HEK293 (cell line): Measurements from ENCODE around the gene GATA1.

Experiments
- CTCF ChIA-PET: fragments of 350-600 bp; formaldehyde crosslinking; extraction: SDS; loops from one replicate; lab custom pipeline; 2021; ENCODE audit warnings: antibody characterized with exemption; lab: Yijun Ruan, JAX
- POLR2A ChIA-PET: fragments of 300-600 bp; formaldehyde crosslinking; extraction: SDS; loops from one replicate; lab custom pipeline; 2020; ENCODE audit warnings: antibody characterized with exemption, inconsistent platforms; lab: Yijun Ruan, JAX
- H3K27ac ChIP-seq: fragments of 200-500 bp; sonication (Bioruptor generic); 2 replicates; pipeline ENCODE4 v1.5.1; 2014; ENCODE audit warnings: low read depth, low read length, control low read depth, inconsistent platforms; ENCODE audit errors: extremely low read depth
- H3K36me3 ChIP-seq, 2 experiments: fragments of 200-500 bp in 1 of 2; sonication (Bioruptor generic) in 1 of 2; 1 replicate in 1 of 2; 2 replicates in 1 of 2; pipeline ENCODE4 v1.5.1; 2014 to 2017; ENCODE audit warnings: inconsistent platforms in 2 of 2, low read length in 2 of 2; ENCODE audit not compliant: control insufficient read depth in 2 of 2, insufficient read depth in 1 of 2
- H3K4me1 ChIP-seq: fragments of 200-500 bp; sonication (Bioruptor generic); 2 replicates; pipeline ENCODE4 v1.5.1; 2014; ENCODE audit warnings: mild to moderate bottlenecking, low read length, inconsistent platforms; ENCODE audit not compliant: control insufficient read depth, insufficient read depth
- H3K4me3 ChIP-seq: 2 replicates; pipeline ENCODE4 v1.5.1; 2011; ENCODE audit warnings: low read depth, mild to moderate bottlenecking, control low read depth, low read length, moderate library complexity
- H3K9me3 ChIP-seq: fragments of 200-500 bp; sonication (Bioruptor generic); 2 replicates; pipeline ENCODE4 v1.5.1; 2014; ENCODE audit warnings: low read depth, low read length, inconsistent platforms; ENCODE audit not compliant: control insufficient read depth, insufficient read depth
- ATF2 ChIP-seq: fragments of 450-650 bp; formaldehyde crosslinking; IDR thresholded peaks from 2 replicates; pipeline ENCODE4 v1.5.1; 2016; ENCODE audit warnings: missing biosample characterization, missing genetic modification characterization, low read depth
- CTCF ChIP-seq: fragments of 450-650 bp; formaldehyde crosslinking; IDR thresholded peaks from 2 replicates; pipeline ENCODE4 v1.5.1; 2016; ENCODE audit warnings: missing biosample characterization, missing genetic modification characterization
- HOXA7 ChIP-seq: sonication (generic); formaldehyde crosslinking; IDR thresholded peaks from 2 replicates; pipeline ENCODE4 v1.8.1; 2022; ENCODE audit warnings: missing genetic modification reagents, borderline replicate concordance
- MZF1 ChIP-seq: fragments of 450-650 bp; formaldehyde crosslinking; IDR thresholded peaks from 2 replicates; pipeline ENCODE4 v1.5.1; 2017; ENCODE audit warnings: missing biosample characterization, missing genetic modification characterization, borderline replicate concordance
- PRDM10 ChIP-seq: fragments of 450-650 bp; formaldehyde crosslinking; IDR thresholded peaks from 2 replicates; pipeline ENCODE4 v1.5.1; 2016; ENCODE audit warnings: missing biosample characterization, missing genetic modification characterization
- SCRT1 ChIP-seq: fragments of 450-650 bp; formaldehyde crosslinking; IDR thresholded peaks from 2 replicates; pipeline ENCODE4 v1.5.1; 2016; ENCODE audit warnings: missing biosample characterization, missing genetic modification characterization, borderline replicate concordance
- SETDB1 ChIP-seq: IDR thresholded peaks from one replicate; pipeline ENCODE4 v1.6.1; 2017; ENCODE audit warnings: mild to moderate bottlenecking, low read length, moderate library complexity, mixed read lengths; ENCODE audit not compliant: insufficient read length
- SP2 ChIP-seq: fragments of 450-650 bp; formaldehyde crosslinking; IDR thresholded peaks from 2 replicates; pipeline ENCODE4 v1.5.1; 2016; ENCODE audit warnings: missing biosample characterization, missing genetic modification characterization
- ZBTB8A ChIP-seq: fragments of 450-650 bp; formaldehyde crosslinking; IDR thresholded peaks from 2 replicates; pipeline ENCODE4 v1.5.1; 2016; ENCODE audit warnings: missing biosample characterization, missing genetic modification characterization
- ZFHX2 ChIP-seq: fragments of 450-650 bp; formaldehyde crosslinking; conservative IDR thresholded peaks from 2 replicates; pipeline ENCODE4 v1.5.1; 2016; ENCODE audit warnings: missing biosample characterization, missing genetic modification characterization
- ZNF10 ChIP-seq: fragments of 450-650 bp; formaldehyde crosslinking; IDR thresholded peaks from 2 replicates; pipeline ENCODE4 v1.5.1; 2017; ENCODE audit warnings: missing biosample characterization, missing genetic modification characterization
- ZNF155 ChIP-seq: fragments of 450-650 bp; formaldehyde crosslinking; IDR thresholded peaks from 2 replicates; pipeline ENCODE4 v1.5.1; 2016; ENCODE audit warnings: missing biosample characterization, missing genetic modification characterization
- ZNF18 ChIP-seq: fragments of 450-650 bp; formaldehyde crosslinking; IDR thresholded peaks from 2 replicates; pipeline ENCODE4 v1.5.1; 2016; ENCODE audit warnings: missing biosample characterization, missing genetic modification characterization
- ZNF239 ChIP-seq: fragments of 450-650 bp; formaldehyde crosslinking; IDR thresholded peaks from 2 replicates; pipeline ENCODE4 v1.5.1; 2016; ENCODE audit warnings: missing biosample characterization, missing genetic modification characterization
- ZNF266 ChIP-seq: fragments of 450-650 bp; formaldehyde crosslinking; IDR thresholded peaks from 2 replicates; pipeline ENCODE4 v1.5.1; 2016; ENCODE audit warnings: missing biosample characterization, missing genetic modification characterization, low read depth
- ZNF302 ChIP-seq: fragments of 450-650 bp; formaldehyde crosslinking; IDR thresholded peaks from 2 replicates; pipeline ENCODE4 v1.5.1; 2016; ENCODE audit warnings: missing biosample characterization, missing genetic modification characterization, low read depth
- ZNF311 ChIP-seq: fragments of 450-650 bp; formaldehyde crosslinking; IDR thresholded peaks from 2 replicates; pipeline ENCODE4 v1.5.1; 2017; ENCODE audit warnings: missing biosample characterization, missing genetic modification characterization, borderline replicate concordance
- ZNF335 ChIP-seq: fragments of 450-650 bp; formaldehyde crosslinking; conservative IDR thresholded peaks from 2 replicates; pipeline ENCODE4 v1.5.1; 2016; ENCODE audit warnings: missing biosample characterization, missing genetic modification characterization
- ZNF449 ChIP-seq: fragments of 450-650 bp; formaldehyde crosslinking; IDR thresholded peaks from 2 replicates; pipeline ENCODE4 v1.5.1; 2017; ENCODE audit warnings: missing biosample characterization, mild to moderate bottlenecking, missing genetic modification characterization, moderate library complexity
- ZNF48 ChIP-seq: fragments of 450-650 bp; formaldehyde crosslinking; IDR thresholded peaks from 2 replicates; pipeline ENCODE4 v1.5.1; 2016; ENCODE audit warnings: missing biosample characterization, missing genetic modification characterization
- ZNF549 ChIP-seq: fragments of 450-650 bp; IDR thresholded peaks from 2 replicates; pipeline ENCODE4 v1.5.1; 2018; ENCODE audit warnings: missing biosample characterization, missing genetic modification characterization, mild to moderate bottlenecking, inconsistent platforms, moderate library complexity
- ZNF623 ChIP-seq: fragments of 450-650 bp; formaldehyde crosslinking; IDR thresholded peaks from 2 replicates; pipeline ENCODE4 v1.5.1; 2016; ENCODE audit warnings: missing biosample characterization, missing genetic modification characterization
- ZNF654 ChIP-seq: fragments of 450-650 bp; formaldehyde crosslinking; IDR thresholded peaks from 2 replicates; pipeline ENCODE4 v1.5.1; 2016; ENCODE audit warnings: low read depth, missing biosample characterization, missing genetic modification characterization
- ZNF670 ChIP-seq: fragments of 450-650 bp; formaldehyde crosslinking; IDR thresholded peaks from 2 replicates; pipeline ENCODE4 v1.5.1; 2016; ENCODE audit warnings: missing biosample characterization, missing genetic modification characterization, low read depth

Gene GATA1

GRCh38 chrX:48786825-48787504 is 575 bp downstream of the GATA1 start:
- TF ChIP-seq ZNF239 (tag by site-specific recombination) (no peak), ZNF48 (no peak), ZNF654 (no peak), PRDM10 (no peak), ZNF10 (tag by site-specific recombination) (no peak), ZNF311 (tag by site-specific recombination) (no peak), SCRT1 (tag by site-specific recombination) (no peak), SETDB1 (no peak), ZNF18 (tag by site-specific recombination) (no peak), ZNF155 (tag by site-specific recombination) (no peak), ZNF266 (tag by site-specific recombination) (no peak), ZBTB8A (tag by site-specific recombination) (no peak), ZNF670 (tag by site-specific recombination) (no peak), MZF1 (tag by site-specific recombination) (no peak)
- no peak overlapping the region for H3K27ac ChIP-seq
- no peak overlapping the region for H3K4me3 ChIP-seq
- no peaks in the 10 kb centered on the region for H3K9me3 ChIP-seq
- POLR2A ChIA-PET = no interaction called here
- no peaks in the 10 kb centered on the region for H3K4me1 ChIP-seq
- CTCF ChIA-PET = no interaction called here
- H3K36me3 ChIP-seq = no peaks in the 10 kb centered on the region

GRCh38 chrX:48787505-48788443 is 1.4 kb downstream of the GATA1 start:
- Histone ChIP-seq H3K27ac (no peak overlapping the region), H3K36me3 (no peaks in the 10 kb centered on the region), H3K4me3 (no peak overlapping the region), H3K4me1 (no peaks in the 10 kb centered on the region), H3K9me3 (no peaks in the 10 kb centered on the region)
- CTCF ChIA-PET = interaction anchor here (0.7 kb wide), 1 partner anchor 18 kb away, joined by 6 read pairs; no protein-coding TSS in a partner anchor
- POLR2A ChIA-PET = no interaction called here
- TF ChIP-seq ZNF623 = no peak
- TF ChIP-seq ZNF302 = no peak
- TF ChIP-seq HOXA7 = no peak
- no peak for TF ChIP-seq CTCF (tag by site-specific recombination)
- TF ChIP-seq ZNF449 (tag by site-specific recombination) = no peak
- no peak for TF ChIP-seq ZFHX2
- no peak for TF ChIP-seq ZNF335 (tag by site-specific recombination)
- no peak for TF ChIP-seq SP2
- no peak for TF ChIP-seq ATF2
- TF ChIP-seq ZNF549 (tag by site-specific recombination) = no peak
